ENCODE results near the gene HES6.

HES6 gene

DNA sequence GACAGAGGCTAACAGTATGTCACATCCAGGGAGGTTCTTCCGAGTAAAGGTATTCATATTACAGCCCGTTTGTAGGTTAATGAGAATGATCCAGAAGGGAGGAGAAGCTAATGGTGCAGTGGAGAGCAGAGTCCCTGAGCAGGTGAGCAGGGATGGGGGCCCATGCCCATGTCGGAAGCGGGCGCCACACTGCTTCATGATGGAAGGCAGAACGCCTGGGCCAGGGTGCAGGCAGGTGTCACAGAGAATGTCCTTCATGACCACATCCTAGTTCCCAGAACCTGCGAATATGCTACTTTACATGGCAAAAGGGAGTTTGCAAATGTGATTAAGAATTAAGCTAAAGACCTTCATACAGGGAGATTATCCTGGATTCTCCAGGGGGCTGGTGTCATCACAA, 4.0 kb downstream of the HES6 start:
- H4K91ac ChIP-seq (ENCODE audit: low read length): no peak overlapping the region
- no peak overlapping the region for H3K4me3 ChIP-seq (ENCODE audit: insufficient read depth in 1 of 2, low read depth in 1 of 2, low read length in 2 of 2)
- H3K18ac ChIP-seq (ENCODE audit: low read depth in 1 of 2, low read length in 2 of 2): no peak overlapping the region
- H3K4ac ChIP-seq (ENCODE audit: low read depth in 1 of 2, low read length in 2 of 2): no peak overlapping the region
- no peak for DNase-seq
- peaks cover 32% of the 10 kb centered on the region for H3K4me1 ChIP-seq (ENCODE audit: control insufficient read depth, insufficient read depth, low read depth, low read length)
- H2BK12ac ChIP-seq (ENCODE audit: low read length in 2 of 2): no peak overlapping the region
- no peak overlapping the region for H3K14ac ChIP-seq (ENCODE audit: low read length in 2 of 2)
- no peak overlapping the region for H2AK5ac ChIP-seq (ENCODE audit: low read length, severe bottlenecking)
- H2BK120ac ChIP-seq (ENCODE audit: low read depth, low read length): no peak overlapping the region
- no peak overlapping the region for H2AFZ ChIP-seq (ENCODE audit: low read depth, low read length)
- H3K27me3 ChIP-seq (ENCODE audit: control insufficient read depth in 1 of 2, insufficient read depth in 1 of 2, low read length in 2 of 2): peaks cover 35 to 54% of the 10 kb centered on the region in 2 experiments
- no peaks in the 10 kb centered on the region for H3K9me3 ChIP-seq (ENCODE audit: control insufficient read depth, low read length)
- H3K23ac ChIP-seq (ENCODE audit: low read length in 2 of 2): no peak overlapping the region
- no peak overlapping the region for H3K9ac ChIP-seq (ENCODE audit: low read length)
- no peak overlapping the region for H2BK5ac ChIP-seq (ENCODE audit: low read depth, low read length, poor library complexity, severe bottlenecking)
- no peaks in the 10 kb centered on the region for H3K79me1 ChIP-seq (replicated peaks; ENCODE audit: low read length, poor library complexity, severe bottlenecking)
- H3K36me3 ChIP-seq (ENCODE audit: control insufficient read depth in 1 of 2, insufficient read depth in 2 of 2, low read depth in 1 of 2, low read length in 2 of 2): no peaks in the 10 kb centered on the region
- no peak overlapping the region for H4K8ac ChIP-seq (ENCODE audit: low read length)
- 98% methylated on average over 7 of the region's 7 CpGs for WGBS
- H3K4me2 ChIP-seq (ENCODE audit: low read length, poor library complexity, severe bottlenecking): no peak overlapping the region
- no peak overlapping the region for H3K27ac ChIP-seq (ENCODE audit: low read length, poor library complexity, severe bottlenecking)
- H2BK15ac ChIP-seq (ENCODE audit: low read depth, poor library complexity, severe bottlenecking): no peak overlapping the region

DNA sequence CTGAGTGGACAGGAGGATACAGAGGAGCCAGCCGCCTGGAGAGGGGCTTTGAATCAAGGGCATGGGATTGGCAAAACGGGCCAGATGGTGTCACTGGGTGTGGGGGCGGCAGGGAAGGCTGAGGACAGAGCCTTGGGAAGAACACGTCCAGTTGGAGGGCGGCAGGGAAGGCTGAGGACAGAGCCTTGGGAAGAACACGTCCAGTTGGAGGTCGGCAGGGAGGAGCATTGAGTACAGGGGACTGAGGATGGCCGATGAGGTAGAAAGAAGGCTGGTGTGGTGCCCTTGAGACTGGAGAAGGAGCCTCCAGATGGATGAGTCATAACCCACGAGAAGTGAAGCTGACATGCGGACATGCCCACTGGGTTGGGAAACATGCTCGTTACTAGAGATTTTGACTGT, 4.5 kb downstream of the HES6 start:
- no peak overlapping the region for H3K18ac ChIP-seq (ENCODE audit: low read depth in 1 of 2, low read length in 2 of 2)
- H3K23ac ChIP-seq (ENCODE audit: low read length in 2 of 2): no peak overlapping the region
- no peaks in the 10 kb centered on the region for H3K36me3 ChIP-seq (ENCODE audit: control insufficient read depth in 1 of 2, insufficient read depth in 2 of 2, low read depth in 1 of 2, low read length in 2 of 2)
- no peak overlapping the region for H3K14ac ChIP-seq (ENCODE audit: low read length in 2 of 2)
- H3K4me2 ChIP-seq (ENCODE audit: low read length, poor library complexity, severe bottlenecking): no peak overlapping the region
- H4K8ac ChIP-seq (ENCODE audit: low read length): no peak overlapping the region
- peaks cover 28% of the 10 kb centered on the region for H3K4me1 ChIP-seq (ENCODE audit: control insufficient read depth, insufficient read depth, low read depth, low read length)
- H2AFZ ChIP-seq (ENCODE audit: low read depth, low read length): no peak overlapping the region
- WGBS: 76% methylated on average over 11 of the region's 11 CpGs
- H2BK120ac ChIP-seq (ENCODE audit: low read depth, low read length): no peak overlapping the region
- H4K91ac ChIP-seq (ENCODE audit: low read length): no peak overlapping the region
- H3K4me3 ChIP-seq (ENCODE audit: insufficient read depth in 1 of 2, low read depth in 1 of 2, low read length in 2 of 2): no peak overlapping the region
- no peak overlapping the region for H3K4ac ChIP-seq (ENCODE audit: low read depth in 1 of 2, low read length in 2 of 2)
- H3K79me1 ChIP-seq (replicated peaks; ENCODE audit: low read length, poor library complexity, severe bottlenecking): no peaks in the 10 kb centered on the region
- H3K9ac ChIP-seq (ENCODE audit: low read length): no peak overlapping the region
- H2BK15ac ChIP-seq (ENCODE audit: low read depth, poor library complexity, severe bottlenecking): no peak overlapping the region
- H3K9me3 ChIP-seq (ENCODE audit: control insufficient read depth, low read length): no peaks in the 10 kb centered on the region
- no peak overlapping the region for H2BK5ac ChIP-seq (ENCODE audit: low read depth, low read length, poor library complexity, severe bottlenecking)
- H2BK12ac ChIP-seq (ENCODE audit: low read length in 2 of 2): no peak overlapping the region
- DNase-seq: peak; percentile 57
- peaks cover 34 to 58% of the 10 kb centered on the region in 2 experiments for H3K27me3 ChIP-seq (ENCODE audit: control insufficient read depth in 1 of 2, insufficient read depth in 1 of 2, low read length in 2 of 2)
- H3K27ac ChIP-seq (ENCODE audit: low read length, poor library complexity, severe bottlenecking): no peak overlapping the region
- H2AK5ac ChIP-seq (ENCODE audit: low read length, severe bottlenecking): no peak overlapping the region

DNA sequence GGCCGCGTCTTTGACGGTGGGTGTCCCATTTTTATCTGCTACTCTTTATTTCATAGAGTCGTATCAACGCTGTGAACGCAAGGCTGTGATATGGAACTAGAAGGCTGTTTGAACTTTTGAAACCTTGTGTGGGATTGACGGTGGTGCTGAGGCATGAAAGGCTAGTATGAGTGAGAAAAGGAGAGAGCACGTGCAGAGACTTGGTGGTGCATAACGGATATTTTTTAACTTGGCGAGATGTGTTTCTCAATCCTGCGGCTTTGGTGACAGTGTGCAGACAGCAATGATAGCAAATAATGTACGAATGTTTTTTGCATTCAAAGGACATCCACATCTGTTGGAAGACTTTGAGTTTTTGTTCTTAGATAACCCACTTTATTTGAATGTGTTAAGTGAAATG, 6.2 kb downstream of the HES6 start:
- no peak overlapping the region for H4K8ac ChIP-seq (ENCODE audit: low read length)
- WGBS: 94% methylated on average over 12 of the region's 12 CpGs
- H3K9ac ChIP-seq (ENCODE audit: low read length): no peak overlapping the region
- peaks cover 28 to 50% of the 10 kb centered on the region in 2 experiments for H3K27me3 ChIP-seq (ENCODE audit: control insufficient read depth in 1 of 2, insufficient read depth in 1 of 2, low read length in 2 of 2)
- no peak overlapping the region for H3K4me2 ChIP-seq (ENCODE audit: low read length, poor library complexity, severe bottlenecking)
- no peak overlapping the region for H2AFZ ChIP-seq (ENCODE audit: low read depth, low read length)
- H3K4ac ChIP-seq (ENCODE audit: low read depth in 1 of 2, low read length in 2 of 2): no peak overlapping the region
- H3K79me1 ChIP-seq (replicated peaks; ENCODE audit: low read length, poor library complexity, severe bottlenecking): no peaks in the 10 kb centered on the region
- no peak for DNase-seq
- peaks cover 16% of the 10 kb centered on the region for H3K4me1 ChIP-seq (ENCODE audit: control insufficient read depth, insufficient read depth, low read depth, low read length)
- no peak overlapping the region for H3K23ac ChIP-seq (ENCODE audit: low read length in 2 of 2)
- H2BK15ac ChIP-seq (ENCODE audit: low read depth, poor library complexity, severe bottlenecking): no peak overlapping the region
- no peak overlapping the region for H3K27ac ChIP-seq (ENCODE audit: low read length, poor library complexity, severe bottlenecking)
- no peak overlapping the region for H3K18ac ChIP-seq (ENCODE audit: low read depth in 1 of 2, low read length in 2 of 2)
- no peak overlapping the region for H3K14ac ChIP-seq (ENCODE audit: low read length in 2 of 2)
- no peaks in the 10 kb centered on the region for H3K36me3 ChIP-seq (ENCODE audit: control insufficient read depth in 1 of 2, insufficient read depth in 2 of 2, low read depth in 1 of 2, low read length in 2 of 2)
- no peak overlapping the region for H3K4me3 ChIP-seq (ENCODE audit: insufficient read depth in 1 of 2, low read depth in 1 of 2, low read length in 2 of 2)
- no peak overlapping the region for H2BK5ac ChIP-seq (ENCODE audit: low read depth, low read length, poor library complexity, severe bottlenecking)
- no peak overlapping the region for H2BK12ac ChIP-seq (ENCODE audit: low read length in 2 of 2)
- H4K91ac ChIP-seq (ENCODE audit: low read length): no peak overlapping the region
- no peak overlapping the region for H2AK5ac ChIP-seq (ENCODE audit: low read length, severe bottlenecking)
- no peaks in the 10 kb centered on the region for H3K9me3 ChIP-seq (ENCODE audit: control insufficient read depth, low read length)
- no peak overlapping the region for H2BK120ac ChIP-seq (ENCODE audit: low read depth, low read length)

DNA sequence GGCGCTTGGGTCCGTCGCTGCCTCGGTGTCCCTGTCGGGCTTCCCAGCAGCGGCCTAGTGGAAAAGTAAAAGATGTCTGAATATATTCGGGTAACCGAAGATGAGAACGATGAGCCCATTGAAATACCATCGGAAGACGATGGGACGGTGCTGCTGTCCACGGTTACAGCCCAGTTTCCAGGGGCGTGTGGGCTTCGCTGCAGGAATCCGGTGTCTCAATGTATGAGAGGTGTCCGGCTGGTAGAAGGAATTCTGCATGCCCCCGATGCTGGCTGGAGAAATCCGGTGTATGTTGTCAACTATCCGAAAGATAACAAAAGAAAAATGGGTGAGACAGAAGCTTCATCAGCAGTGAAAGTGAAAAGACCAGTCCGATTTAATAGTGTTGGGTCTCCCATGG, 8.0 kb downstream of the HES6 start:
- WGBS: 75% methylated on average over 21 of the region's 21 CpGs
- Histone ChIP-seq H2AFZ (ENCODE audit: low read depth, low read length) (no peak overlapping the region), H3K27me3 (ENCODE audit: control insufficient read depth in 1 of 2, insufficient read depth in 1 of 2, low read length in 2 of 2) (peaks cover 12 to 36% of the 10 kb centered on the region in 2 experiments), H3K9me3 (ENCODE audit: control insufficient read depth, low read length) (no peaks in the 10 kb centered on the region), H3K14ac (ENCODE audit: low read length in 2 of 2) (no peak overlapping the region), H3K4ac (ENCODE audit: low read depth in 1 of 2, low read length in 2 of 2) (no peak overlapping the region), H4K91ac (ENCODE audit: low read length) (no peak overlapping the region), H3K18ac (ENCODE audit: low read depth in 1 of 2, low read length in 2 of 2) (no peak overlapping the region), H3K4me1 (ENCODE audit: control insufficient read depth, insufficient read depth, low read depth, low read length) (peaks cover 16% of the 10 kb centered on the region), H3K23ac (ENCODE audit: low read length in 2 of 2) (no peak overlapping the region), H3K9ac (ENCODE audit: low read length) (no peak overlapping the region), H3K79me1 (replicated peaks; ENCODE audit: low read length, poor library complexity, severe bottlenecking) (no peaks in the 10 kb centered on the region), H3K4me3 (ENCODE audit: insufficient read depth in 1 of 2, low read depth in 1 of 2, low read length in 2 of 2) (peak overlapping the region in 1 of 2 experiments; percentile 81), H2BK5ac (ENCODE audit: low read depth, low read length, poor library complexity, severe bottlenecking) (no peak overlapping the region), H2AK5ac (ENCODE audit: low read length, severe bottlenecking) (no peak overlapping the region), H3K36me3 (ENCODE audit: control insufficient read depth in 1 of 2, insufficient read depth in 2 of 2, low read depth in 1 of 2, low read length in 2 of 2) (no peaks in the 10 kb centered on the region), H2BK15ac (ENCODE audit: low read depth, poor library complexity, severe bottlenecking) (no peak overlapping the region), H2BK120ac (ENCODE audit: low read depth, low read length) (no peak overlapping the region), H2BK12ac (ENCODE audit: low read length in 2 of 2) (no peak overlapping the region), H4K8ac (ENCODE audit: low read length) (no peak overlapping the region), H3K4me2 (ENCODE audit: low read length, poor library complexity, severe bottlenecking) (no peak overlapping the region), H3K27ac (ENCODE audit: low read length, poor library complexity, severe bottlenecking) (no peak overlapping the region)
- no peak for DNase-seq
